A673 (cell line): ENCODE measurements around the gene SNAP25. TPM values are rescaled to one million over a fixed set of nuclear protein-coding genes. Genes with fewer than 3 reads are reported as not detected.
A peak's percentile ranks its signal among the peaks of the same experiment; 100 is the strongest.

Experiments used
- Bru-seq: library from RNA; stranded (reverse); fragments of 400-500 nt; gene quantifications from one replicate; lab custom pipeline; 2021; lab: Mats Ljungman, UMichigan
- BruChase-seq, 2 experiments: library from RNA; stranded (reverse); fragments of 400-500 nt; gene quantifications; one replicate each; lab custom pipeline; 2021; lab: Mats Ljungman, UMichigan
- BruUV-seq: library from RNA; stranded (reverse); fragments of 400-500 nt; replicated peaks from 2 replicates; lab custom pipeline; 2021; lab: Mats Ljungman, UMichigan
- CTCF ChIA-PET: fragments of 300-600 bp; sonication (Branson Sonifier 250); formaldehyde crosslinking; loops from one replicate; lab custom pipeline; 2022; ENCODE audit warnings: antibody characterized with exemption; lab: Charles Lee
- POLR2A ChIA-PET: fragments of 300-600 bp; sonication (Branson Sonifier 250); formaldehyde crosslinking; loops from one replicate; lab custom pipeline; 2022; ENCODE audit warnings: antibody characterized with exemption; ENCODE audit not compliant: low non-redundant PET; lab: Charles Lee
- DNase-seq: peaks from one replicate; pipeline ENCODE4 v3.0.0-alpha.2; 2015; ENCODE audit warnings: low spot score
- H3K27ac ChIP-seq: fragments of 200-600 bp; sonication (generic); 2 replicates; pipeline ENCODE4 v1.5.1; 2016; ENCODE audit warnings: mixed run types, low read depth, mild to moderate bottlenecking, mixed read lengths, antibody characterized with exemption, low read length; ENCODE audit not compliant: poor library complexity, severe bottlenecking
- H3K27me3 ChIP-seq: fragments of 200-600 bp; sonication (generic); replicated peaks from 2 replicates; pipeline ENCODE4 v1.6.1; 2017; ENCODE audit warnings: mixed run types, low read depth, mild to moderate bottlenecking, mixed read lengths, antibody characterized with exemption, low read length; ENCODE audit not compliant: insufficient read depth, poor library complexity
- H3K36me3 ChIP-seq: fragments of 200-600 bp; sonication (generic); 2 replicates; pipeline ENCODE4 v1.6.1; 2016; ENCODE audit warnings: mixed run types, mild to moderate bottlenecking, mixed read lengths, antibody characterized with exemption, low read length; ENCODE audit not compliant: insufficient read depth, poor library complexity, severe bottlenecking
- H3K4me1 ChIP-seq: fragments of 200-600 bp; sonication (generic); 2 replicates; pipeline ENCODE4 v1.6.1; 2017; ENCODE audit warnings: mixed run types, mild to moderate bottlenecking, mixed read lengths, antibody characterized with exemption, low read length; ENCODE audit not compliant: insufficient read depth, poor library complexity, severe bottlenecking
- H3K4me3 ChIP-seq: fragments of 200-600 bp; sonication (generic); 2 replicates; pipeline ENCODE4 v1.5.1; 2016; ENCODE audit warnings: low read depth, mixed run types, mild to moderate bottlenecking, mixed read lengths, low read length; ENCODE audit not compliant: poor library complexity, severe bottlenecking
- H3K9me3 ChIP-seq: fragments of 200-600 bp; sonication (generic); 2 replicates; pipeline ENCODE4 v1.6.1; 2016; ENCODE audit warnings: mixed run types, low read depth, mild to moderate bottlenecking, mixed read lengths, antibody characterized with exemption, low read length; ENCODE audit not compliant: poor library complexity, severe bottlenecking
- EZH2 ChIP-seq: fragments of 200-600 bp; sonication (generic); IDR thresholded peaks from 2 replicates; pipeline ENCODE4 v1.6.1; 2017; ENCODE audit warnings: borderline replicate concordance, low read depth, mild to moderate bottlenecking, mixed read lengths, antibody characterized with exemption, low read length; ENCODE audit not compliant: poor library complexity, severe bottlenecking
- intact Hi-C: fragments of 100-400 bp; cut with micrococcal nuclease; formaldehyde crosslinking; loops from one replicate; pipeline ENCODE4 v1.10.0; 2022; ENCODE audit not compliant: unreplicated experiment
- long read RNA-seq: library from polyadenylated mRNA; stranded (forward); transcript quantifications from one replicate; pipeline ENCODE4 v2.0.0, GENCODE V29; 2022
- total RNA-seq: library from RNA; stranded (reverse); gene quantifications from 2 replicates; pipeline ENCODE4 v1.2.3, GENCODE V29; 2021
- TF ChIP-seq, protein P1 (sequence below): fragments of 300-800, 200-600 bp; sonication (generic); conservative IDR thresholded peaks from 2 replicates; pipeline ENCODE4 v1.5.1; 2017; ENCODE audit warnings: low read depth, mild to moderate bottlenecking, antibody characterized with exemption, low read length, moderate library complexity, mixed read lengths

Gene SNAP25
- total RNA-seq (5.0 and 5.8 TPM in 2 replicates), Bru-seq, nascent RNA (percentile 65 among the genes with signal in this experiment), BruChase-seq, experiment 1, labeled RNA remaining after a 2-hour chase (percentile 69 among the genes with signal in this experiment), BruChase-seq, experiment 2, labeled RNA remaining after a 6-hour chase (percentile 51 among the genes with signal in this experiment)
- long read RNA-seq, transcript SNAP25-202 (8 exons, 2,050 nt) = major isoform, 5 of 13 reads
- long read RNA-seq, partial matches to known transcripts = 0 of 13 reads
- long read RNA-seq, other reads (novel, unspliced or antisense) = 8 of 13 reads

- CTCF ChIA-PET = interaction anchor here (0.6 kb wide), 4 partner anchors 124 to 1467 kb away, joined by 3 to 5 read pairs (median 3); no protein-coding TSS in a partner anchor
- POLR2A ChIA-PET = interaction anchor here (0.6 kb wide), 3 partner anchors 128 to 1229 kb away, joined by 3 to 6 read pairs (median 6); no protein-coding TSS in a partner anchor
- Histone ChIP-seq H3K4me3 (peak within 1 kb of the TSS; percentile 70), H3K27ac (peak within 1 kb of the TSS; percentile 64), H3K9me3 (no peaks in the 10 kb centered on the region), H3K36me3 (no peaks in the 10 kb centered on the region), H3K27me3 (peaks cover 18% of the 10 kb centered on the region), H3K4me1 (peaks cover 16% of the 10 kb centered on the region)
- TF ChIP-seq, protein P1, sequence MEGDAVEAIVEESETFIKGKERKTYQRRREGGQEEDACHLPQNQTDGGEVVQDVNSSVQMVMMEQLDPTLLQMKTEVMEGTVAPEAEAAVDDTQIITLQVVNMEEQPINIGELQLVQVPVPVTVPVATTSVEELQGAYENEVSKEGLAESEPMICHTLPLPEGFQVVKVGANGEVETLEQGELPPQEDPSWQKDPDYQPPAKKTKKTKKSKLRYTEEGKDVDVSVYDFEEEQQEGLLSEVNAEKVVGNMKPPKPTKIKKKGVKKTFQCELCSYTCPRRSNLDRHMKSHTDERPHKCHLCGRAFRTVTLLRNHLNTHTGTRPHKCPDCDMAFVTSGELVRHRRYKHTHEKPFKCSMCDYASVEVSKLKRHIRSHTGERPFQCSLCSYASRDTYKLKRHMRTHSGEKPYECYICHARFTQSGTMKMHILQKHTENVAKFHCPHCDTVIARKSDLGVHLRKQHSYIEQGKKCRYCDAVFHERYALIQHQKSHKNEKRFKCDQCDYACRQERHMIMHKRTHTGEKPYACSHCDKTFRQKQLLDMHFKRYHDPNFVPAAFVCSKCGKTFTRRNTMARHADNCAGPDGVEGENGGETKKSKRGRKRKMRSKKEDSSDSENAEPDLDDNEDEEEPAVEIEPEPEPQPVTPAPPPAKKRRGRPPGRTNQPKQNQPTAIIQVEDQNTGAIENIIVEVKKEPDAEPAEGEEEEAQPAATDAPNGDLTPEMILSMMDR = no peak
- no peak for TF ChIP-seq EZH2
- no TSS peak for BruUV-seq
- DNase-seq = peak; percentile 94
- intact Hi-C loops = loop anchor here (2.0 to 5.0 kb wide), 2 partner anchors 134 to 241 kb away; no protein-coding TSS in a partner anchor
Observed at GRCh38 chr20:10218536-10219451, at the start of gene SNAP25. Gene SNAP25 (plus strand): TSS chr20:10218830. CDS start chr20:10275492, 56,662 bp downstream.

DNA sequence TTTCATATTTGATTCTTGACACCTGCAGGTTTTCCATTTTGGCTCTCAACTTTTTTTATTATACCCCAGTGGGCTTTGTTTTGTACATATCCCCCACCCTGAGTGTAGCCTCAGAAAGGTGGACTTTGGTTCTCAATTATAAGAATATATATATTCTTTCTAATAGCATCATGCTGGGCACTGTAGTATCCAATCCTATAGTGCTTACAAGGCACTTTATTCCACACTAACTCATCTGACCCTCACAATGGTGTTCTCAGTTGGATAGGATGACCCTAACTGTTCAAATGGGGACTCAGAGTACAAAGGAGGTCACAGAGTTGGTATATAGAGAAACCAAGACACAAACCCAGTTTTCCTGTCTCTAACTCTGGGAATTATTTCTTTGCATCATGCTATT is 48.9 kb upstream of the SNAP25 start:
- BruUV-seq = no TSS peak

DNA sequence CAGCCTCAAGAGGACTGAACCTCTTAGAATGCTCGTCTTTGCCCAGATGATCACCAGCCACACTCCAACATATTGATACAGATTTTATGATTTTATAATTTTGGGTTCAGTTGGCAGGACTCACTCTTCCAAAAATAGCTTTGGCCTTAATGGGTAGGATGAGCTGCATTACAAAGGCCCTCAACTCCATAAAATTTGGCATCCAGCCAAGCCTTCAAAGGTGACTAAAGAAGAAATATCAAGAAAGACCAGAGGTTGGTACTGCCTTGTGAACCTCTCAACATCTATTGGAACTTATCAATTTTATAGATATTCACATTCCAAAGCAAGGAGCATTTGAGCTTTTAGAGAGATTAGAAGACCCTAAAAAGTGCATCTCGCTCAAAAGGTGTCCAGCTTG is 48.4 kb upstream of the SNAP25 start:
- no peaks in the 10 kb centered on the region for H3K36me3 ChIP-seq
- peaks cover 5% of the 10 kb centered on the region for H3K4me1 ChIP-seq
- H3K27me3 ChIP-seq = no peaks in the 10 kb centered on the region
- no TSS peak for BruUV-seq
- intact Hi-C loops = no loop called here
- DNase-seq = no peak
- TF ChIP-seq, protein P1 = no peak
- TF ChIP-seq EZH2 = no peak
- ChIA-PET POLR2A (no interaction called here), CTCF (no interaction called here)
- no peak overlapping the region for H3K27ac ChIP-seq
- no peaks in the 10 kb centered on the region for H3K9me3 ChIP-seq
- H3K4me3 ChIP-seq = no peak overlapping the region

More for the DNA sequence above, 48.9 kb upstream of the SNAP25 start:
- no peak for DNase-seq
- intact Hi-C loops = no loop called here
- Histone ChIP-seq H3K27me3 (no peaks in the 10 kb centered on the region), H3K36me3 (no peaks in the 10 kb centered on the region), H3K9me3 (no peaks in the 10 kb centered on the region), H3K4me3 (no peak overlapping the region), H3K27ac (no peak overlapping the region), H3K4me1 (peaks cover 5% of the 10 kb centered on the region)
- TF ChIP-seq, protein P1 = no peak
- no peak for TF ChIP-seq EZH2
- CTCF ChIA-PET = no interaction called here
- POLR2A ChIA-PET = no interaction called here
